NCI-H510A treated with DMSO at 0.1 percent for 48 hours (cell line): ENCODE measurements around the gene CRBN.

ENCODE experiments used
- DNase-seq: peaks from one replicate; lab custom pipeline; 2025; lab: John Stamatoyannopoulos, UW

Gene CRBN

DNA sequence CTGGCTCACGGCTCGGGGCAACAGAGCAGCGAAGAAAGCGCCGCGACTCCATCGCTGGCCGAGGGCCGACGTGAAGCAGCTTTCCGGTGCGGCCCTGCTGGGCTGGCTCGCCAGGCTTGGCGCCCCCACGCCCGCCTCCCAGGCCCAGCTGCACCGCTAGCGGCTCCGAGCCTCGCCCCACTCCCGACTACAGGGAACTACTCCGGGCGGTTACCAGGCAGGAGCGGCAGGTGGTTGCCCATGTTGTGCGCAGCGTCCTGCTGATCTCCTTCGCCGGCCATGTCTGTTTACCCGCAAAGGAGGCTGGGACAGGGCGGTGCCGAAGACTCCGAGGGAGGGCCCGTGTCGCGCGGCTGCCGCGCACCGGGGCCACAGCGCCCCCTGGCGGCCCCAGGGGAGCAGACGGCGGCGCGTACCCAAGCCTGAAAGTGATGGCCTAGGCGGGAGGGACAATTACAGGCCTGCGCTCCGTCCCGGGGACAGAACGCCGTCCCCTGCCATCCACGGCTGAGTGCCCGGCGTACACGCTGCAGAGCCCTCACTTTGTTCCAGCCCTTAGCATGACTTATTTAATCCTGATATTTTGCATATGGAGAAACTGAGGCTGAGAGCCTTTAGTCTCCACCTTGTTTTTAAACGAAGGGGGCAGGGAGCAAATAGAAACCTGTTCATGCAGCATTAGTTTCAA is at the start of gene CRBN:
Gene CRBN, minus strand, starts transcription at position 285 of the 688 bp plus-strand sequence. Its CDS starts 4 bp downstream, at position 281.
- peak; percentile 49 for DNase-seq

DNA sequence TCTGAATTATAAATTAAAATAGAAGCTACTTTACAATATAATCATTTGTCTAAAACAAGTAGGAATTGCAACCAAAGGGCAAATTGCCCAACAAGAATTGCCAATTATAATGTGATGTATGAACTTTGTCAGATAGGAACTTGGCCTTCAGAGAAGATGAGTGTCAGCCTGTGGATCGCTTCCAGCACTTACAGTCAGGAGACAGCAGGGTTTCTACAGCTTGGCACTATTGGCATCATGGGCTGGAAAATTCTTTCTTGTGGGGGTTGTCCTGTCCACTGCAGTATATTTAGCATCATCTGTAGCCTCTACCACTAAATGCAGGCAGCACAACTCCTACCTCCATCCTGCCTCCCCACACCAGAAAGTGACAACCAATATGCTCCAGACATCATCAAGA is 48.1 kb upstream of the CRBN start:
- DNase-seq = no peak

DNA sequence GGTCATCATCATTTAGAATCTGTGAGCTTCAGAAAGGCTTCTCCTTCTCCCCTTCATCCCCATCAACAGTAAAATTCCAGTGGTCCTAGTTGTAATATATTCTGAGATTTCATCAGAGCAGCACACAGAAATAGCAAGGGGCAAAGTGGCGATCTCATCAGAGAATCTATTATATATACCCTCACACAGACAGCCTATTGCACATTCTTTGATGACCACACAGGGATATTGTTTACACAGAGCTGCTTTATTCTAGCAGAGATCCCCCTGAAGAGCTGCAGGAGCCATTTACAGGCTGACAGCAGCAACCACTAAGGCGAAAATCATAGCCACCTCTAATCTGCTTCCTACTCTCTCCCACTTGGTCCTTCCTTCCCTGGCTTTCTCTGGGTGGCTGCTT is 42.0 kb upstream of the CRBN start:
- DNase-seq = no peak

DNA sequence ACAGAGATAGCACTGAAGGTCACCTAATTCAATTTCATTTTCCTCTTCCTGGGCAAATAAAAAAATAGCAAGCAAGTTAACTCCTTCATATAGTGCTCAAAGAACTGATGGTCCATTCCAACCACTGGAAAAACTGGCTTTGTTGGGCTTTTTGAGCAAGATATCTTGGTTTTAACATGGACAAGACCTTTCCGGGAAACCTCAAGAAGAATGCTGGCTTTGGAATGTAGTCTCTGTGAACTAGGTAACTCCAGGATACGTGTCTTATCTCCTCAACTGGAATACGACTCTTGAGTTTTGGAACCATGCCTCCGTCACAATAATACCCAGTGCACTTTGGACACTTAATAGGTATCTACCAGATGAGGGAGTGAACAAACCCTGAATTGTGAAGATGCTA is 36.9 kb upstream of the CRBN start:
- DNase-seq = no peak

DNA sequence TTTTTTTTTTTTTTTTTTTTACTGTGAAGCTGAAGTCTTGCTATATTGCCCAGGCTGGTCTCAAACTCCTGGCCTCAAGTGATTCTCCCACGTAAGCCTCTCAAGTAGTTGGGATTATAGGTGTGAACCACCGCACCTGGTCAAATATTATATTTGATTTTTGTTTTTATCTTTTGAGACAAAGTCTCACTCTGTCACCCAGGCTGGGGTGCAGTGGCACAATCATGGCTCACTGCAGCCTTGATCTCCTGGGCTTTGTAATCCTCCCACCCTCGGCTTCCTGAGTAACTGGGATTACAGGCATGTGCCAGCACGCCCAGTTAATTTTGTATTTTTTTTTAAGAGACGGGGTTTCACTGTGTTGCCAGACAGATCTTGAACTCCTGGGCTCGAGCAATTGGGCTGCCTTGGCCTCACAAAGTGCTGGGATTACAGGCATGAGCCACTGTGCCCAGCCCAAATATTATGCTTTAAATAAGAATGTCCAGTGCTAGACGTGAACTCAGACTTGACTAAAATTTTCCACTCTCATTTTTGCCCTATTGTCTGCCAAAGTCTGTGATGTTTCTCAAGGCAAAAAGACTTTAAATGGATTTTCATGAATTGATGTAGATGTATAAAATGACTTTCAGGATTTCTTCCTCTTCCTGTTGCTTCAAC is 33.4 kb upstream of the CRBN start:
- DNase-seq = no peak

DNA sequence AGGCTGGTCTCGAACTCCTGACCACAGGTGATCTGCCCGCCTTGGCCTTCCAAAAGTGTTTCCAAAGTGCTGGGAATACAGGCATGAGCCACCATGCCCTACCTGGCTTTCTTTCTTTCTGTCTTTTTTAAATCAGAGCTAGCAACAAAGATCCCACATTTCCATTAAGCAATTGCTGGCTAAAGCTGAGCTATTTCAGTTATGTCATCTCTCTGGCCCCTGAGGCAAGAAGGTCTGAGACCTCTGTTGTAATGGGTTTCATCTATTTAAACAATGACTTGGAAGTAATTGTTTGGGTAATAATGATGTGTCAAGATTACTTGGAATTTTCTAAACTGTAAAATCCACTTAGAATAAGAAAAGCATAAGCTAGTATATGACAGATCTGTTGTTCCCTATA is 30.2 kb upstream of the CRBN start:
- no peak for DNase-seq

DNA sequence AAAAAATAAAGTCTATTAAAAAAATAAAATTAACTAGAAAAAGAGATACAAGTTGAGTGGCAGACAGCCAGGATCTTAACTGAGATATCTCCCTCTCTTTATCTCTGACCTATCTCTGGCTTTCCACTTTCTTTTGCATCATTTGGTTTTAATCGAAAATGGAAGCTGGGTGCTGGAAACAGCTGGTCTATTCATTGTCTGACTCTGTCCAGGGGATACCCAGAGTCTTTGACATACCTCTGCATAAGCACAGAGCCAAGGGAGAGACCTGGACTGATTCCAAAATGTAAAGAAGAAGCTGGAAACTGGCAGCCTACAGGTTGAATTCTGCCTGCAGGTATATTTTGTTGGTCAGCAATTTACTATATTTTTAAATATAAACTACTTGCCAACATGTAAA is 29.6 kb upstream of the CRBN start:
- DNase-seq = no peak

DNA sequence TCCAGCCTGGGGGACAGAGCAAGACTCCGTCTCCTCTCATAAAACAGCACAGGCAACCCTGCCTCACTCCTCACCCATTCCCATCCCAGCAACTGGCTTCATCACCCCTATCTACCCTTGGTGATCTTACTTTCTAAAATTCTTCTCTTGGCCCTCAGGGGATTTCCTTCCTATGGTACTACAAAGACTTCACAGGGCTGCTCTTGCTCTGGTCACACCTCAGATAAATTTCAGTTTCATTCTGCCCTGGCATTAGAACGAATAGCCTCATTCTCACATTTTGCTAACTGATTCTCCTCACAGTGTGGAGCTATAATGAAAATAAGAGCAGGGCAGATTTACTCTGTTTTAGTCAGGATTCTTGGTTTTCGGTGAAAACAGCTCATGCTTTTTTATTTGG is 22.1 kb upstream of the CRBN start:
- DNase-seq = no peak

DNA sequence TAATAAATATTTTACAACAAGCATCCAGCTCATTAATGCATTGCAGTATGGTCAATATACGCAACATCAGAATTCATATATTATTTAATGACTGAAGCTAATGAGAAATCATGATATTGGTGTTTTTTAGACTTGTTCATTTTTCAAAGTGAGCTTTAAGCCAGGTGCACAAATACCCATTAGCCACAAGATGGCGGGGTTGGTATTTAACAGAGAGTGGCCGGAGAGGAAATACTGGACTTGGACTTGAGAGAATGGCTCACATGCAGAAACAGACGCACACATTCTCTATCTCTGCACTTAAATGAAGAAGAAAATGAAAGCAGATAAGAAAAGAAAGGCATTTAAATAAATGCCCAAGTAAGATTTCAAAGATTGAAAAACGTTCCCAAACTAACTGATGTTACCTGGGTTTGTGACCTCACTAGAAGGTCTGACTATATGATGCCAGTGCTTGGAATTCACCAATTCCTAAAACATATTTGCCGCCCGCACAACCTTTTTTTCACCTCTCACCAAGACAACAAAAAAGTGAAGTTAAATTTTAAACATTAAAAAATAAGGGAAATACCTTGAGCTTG is 21.2 kb upstream of the CRBN start:
- DNase-seq = peak; percentile 69

DNA sequence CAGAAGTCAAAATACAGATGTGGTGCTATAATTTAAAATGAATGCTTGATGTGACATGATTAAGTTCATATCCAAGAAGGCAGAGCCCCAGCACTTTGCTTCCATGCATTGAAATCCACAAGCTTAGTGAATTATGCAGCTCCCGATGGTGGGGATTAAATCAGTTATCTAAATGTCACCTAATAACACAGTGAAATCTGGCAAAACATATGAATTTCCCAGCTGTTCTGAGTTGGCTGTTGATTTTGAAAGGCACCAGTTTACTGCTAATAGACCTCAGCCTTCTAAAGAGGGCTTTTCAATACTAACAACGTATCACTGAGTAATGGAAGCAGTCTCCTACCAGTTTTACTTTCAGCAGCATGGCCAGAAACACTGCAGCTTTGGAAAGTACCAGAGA is 19.8 kb upstream of the CRBN start:
- DNase-seq = no peak

DNA sequence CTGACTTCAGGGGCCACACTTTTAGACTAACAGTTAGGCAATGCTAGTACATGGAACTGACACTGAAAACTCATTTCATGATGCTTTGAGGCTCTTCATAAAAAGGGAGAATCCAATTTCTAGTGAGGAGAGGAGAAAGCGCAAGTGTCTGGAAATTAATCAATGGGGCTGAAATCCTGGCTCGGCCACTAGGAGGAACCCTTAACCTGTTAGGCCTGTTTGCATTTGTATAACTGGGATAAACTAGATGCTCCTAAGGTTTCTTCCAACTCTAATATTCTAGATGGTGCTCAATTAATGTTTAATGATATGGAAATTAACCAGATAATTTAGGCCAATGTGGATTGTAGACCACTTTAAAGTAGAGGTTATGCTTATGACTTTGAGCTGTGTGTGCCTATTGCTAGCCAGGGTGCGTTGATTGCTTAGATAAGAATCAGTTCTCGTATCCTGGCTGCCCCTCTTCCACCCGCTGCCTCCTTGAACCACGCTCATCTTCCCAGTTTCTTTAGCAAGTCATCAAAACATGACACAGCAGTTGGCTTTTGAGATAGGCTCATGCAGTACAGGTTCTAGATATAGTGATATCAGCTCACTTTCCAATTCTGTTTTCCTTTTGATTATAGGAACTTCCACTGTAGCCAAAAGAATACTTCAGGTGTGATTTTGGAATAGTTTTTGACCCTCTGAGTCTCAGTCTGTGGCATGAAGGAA is 16.8 kb upstream of the CRBN start:
- peak; percentile 2 for DNase-seq

DNA sequence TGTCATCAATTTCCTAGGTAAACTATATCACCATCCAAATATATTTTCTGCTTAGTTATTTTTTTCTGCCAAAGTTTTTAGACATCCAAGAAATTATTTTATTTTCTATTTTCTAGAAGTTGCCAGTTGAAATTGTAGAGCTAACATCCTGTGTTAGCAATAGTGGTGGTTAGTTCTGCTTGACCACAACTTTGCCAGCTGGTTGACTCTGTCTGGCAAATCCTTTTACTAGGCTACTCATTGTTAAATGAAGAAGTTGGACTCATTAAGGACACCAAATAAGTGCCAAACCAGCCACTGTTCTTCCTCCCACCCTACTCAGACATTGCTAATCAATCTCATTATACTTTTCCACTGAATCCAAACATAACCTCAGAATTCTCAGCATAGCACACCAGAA is 15.4 kb upstream of the CRBN start:
- no peak for DNase-seq

DNA sequence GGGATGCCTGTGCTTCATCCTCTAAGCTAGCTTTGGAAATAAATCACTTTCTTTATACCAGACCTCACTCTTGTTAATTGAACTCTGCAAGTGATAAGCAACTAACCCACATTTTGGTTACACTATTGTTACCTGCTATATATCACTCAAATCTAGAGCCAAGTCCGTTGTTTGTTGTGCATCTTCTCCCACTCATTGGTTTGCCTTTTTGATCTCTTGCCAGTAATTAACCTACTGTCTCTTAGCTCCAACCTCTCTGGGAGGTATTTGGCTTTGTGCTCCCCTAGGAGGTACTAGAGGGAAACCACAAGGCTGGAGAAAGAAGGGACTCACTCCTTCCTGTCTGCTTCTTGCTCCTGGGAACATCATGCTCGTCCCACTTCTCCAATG is 12.8 kb upstream of the CRBN start:
- no peak for DNase-seq

DNA sequence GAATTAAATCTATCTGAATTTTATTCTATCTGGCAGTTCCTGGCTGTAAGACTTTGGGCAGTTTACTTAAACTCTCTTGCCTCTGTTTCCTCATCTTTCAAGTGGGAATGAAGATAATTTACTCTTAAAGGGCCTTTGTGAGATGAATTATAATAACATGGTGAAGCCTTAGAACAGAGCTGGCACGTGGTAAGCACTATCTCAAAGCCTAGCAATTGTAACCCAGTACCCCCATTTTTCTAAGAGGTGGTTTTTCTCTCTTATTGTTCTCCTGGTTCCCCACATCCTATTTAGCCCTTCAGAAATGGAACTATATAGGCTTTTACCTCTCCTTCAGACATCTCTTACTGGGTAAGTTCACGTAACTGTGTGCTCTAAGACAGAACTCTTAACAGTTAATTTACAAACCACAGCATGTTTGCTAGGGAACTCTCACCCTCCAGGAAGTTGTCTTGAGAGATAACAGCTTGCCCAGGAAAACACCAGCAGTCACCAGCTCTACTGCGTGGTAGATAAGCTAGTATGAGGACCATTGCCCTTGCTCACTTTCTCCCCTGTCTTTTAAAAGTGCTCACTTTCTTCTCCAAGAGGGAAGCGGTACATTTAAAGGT is 12.3 kb upstream of the CRBN start:
- DNase-seq = no peak

DNA sequence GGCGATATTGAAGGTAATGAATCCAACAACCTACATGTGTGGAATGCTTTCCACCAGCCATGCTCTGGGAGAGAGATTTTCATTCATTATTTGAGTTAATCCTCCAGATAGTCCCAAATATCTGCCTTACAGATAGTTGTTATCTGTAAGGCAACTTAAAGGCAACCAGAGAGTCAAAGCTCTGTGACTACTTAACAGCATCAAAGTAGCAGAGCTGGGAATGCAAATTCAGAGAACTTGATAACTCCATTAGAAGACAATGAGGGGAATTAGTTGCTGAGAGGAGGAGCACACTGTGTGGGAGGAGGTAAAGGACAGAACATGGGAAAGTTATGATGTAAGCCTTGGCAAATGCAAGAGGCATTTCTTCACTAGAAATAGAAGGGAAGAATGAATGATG is 10.5 kb upstream of the CRBN start:
- no peak for DNase-seq

DNA sequence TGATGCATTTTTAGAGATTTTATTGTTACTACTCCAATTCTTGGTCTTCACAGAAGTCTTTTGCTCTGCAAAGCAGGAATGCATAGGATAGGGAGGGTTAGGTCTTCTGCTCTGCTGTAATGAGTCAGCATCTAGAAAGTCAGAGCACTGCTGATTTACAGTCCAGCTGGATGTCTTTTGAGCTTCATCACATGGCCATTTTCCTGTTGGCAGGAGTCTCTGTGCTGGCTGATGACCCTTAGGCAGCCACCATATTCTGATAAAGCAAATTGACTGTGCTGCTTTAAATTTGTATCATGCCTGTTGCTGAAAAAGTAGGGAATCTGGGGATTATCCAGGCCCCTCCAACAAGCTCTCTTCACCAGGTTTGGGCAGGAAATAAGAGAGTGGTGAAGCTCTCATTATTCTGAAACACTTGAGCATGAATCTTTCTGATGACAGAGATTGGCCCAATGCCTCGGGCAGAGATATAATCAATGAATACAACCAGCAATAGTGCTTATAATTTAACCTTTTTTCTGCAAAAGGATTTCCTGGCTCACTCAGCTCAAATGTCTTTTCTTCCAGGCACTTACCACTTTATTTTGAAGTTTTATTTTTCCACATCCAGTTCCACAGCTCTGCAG is 9.7 kb upstream of the CRBN start:
- DNase-seq = no peak

DNA sequence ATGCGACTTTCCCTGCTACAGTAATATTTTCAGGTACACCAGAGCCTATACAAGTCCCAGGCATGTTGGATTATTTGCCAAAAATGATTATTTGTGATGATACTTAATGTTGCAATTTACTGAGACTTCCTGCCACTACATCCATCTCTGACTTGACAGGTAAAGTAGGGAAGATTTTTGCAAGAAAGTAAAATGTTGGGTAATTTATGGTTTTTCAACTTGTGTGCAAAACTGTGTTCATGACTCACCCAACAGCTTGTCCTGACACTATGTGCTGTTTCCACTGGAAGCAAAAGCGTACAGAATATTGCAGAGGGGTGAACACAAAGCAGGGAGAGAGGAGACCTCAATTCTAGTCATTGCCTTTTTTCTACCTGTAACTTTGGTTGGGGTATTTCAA is 5.4 kb upstream of the CRBN start:
- no peak for DNase-seq

DNA sequence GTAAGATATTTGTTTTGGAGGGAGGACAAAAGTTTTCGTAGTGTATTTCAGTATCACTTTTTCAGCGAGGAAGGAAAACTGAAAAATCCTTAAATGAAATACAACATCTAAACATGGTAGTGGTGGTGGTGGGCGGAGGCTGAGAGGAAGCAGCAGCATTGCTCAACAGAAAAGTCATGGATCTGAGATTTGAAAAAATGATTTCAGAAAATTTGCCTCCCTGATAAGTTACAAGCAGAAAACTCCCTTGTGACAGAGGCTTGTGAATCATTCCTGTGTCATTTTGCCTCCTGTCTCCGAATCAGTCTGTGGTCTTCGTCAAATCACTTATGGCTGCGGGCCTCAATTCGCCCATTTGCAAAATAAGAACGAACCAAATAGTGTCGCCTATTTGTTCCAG is 965 bp upstream of the CRBN start:
- no peak for DNase-seq

DNA sequence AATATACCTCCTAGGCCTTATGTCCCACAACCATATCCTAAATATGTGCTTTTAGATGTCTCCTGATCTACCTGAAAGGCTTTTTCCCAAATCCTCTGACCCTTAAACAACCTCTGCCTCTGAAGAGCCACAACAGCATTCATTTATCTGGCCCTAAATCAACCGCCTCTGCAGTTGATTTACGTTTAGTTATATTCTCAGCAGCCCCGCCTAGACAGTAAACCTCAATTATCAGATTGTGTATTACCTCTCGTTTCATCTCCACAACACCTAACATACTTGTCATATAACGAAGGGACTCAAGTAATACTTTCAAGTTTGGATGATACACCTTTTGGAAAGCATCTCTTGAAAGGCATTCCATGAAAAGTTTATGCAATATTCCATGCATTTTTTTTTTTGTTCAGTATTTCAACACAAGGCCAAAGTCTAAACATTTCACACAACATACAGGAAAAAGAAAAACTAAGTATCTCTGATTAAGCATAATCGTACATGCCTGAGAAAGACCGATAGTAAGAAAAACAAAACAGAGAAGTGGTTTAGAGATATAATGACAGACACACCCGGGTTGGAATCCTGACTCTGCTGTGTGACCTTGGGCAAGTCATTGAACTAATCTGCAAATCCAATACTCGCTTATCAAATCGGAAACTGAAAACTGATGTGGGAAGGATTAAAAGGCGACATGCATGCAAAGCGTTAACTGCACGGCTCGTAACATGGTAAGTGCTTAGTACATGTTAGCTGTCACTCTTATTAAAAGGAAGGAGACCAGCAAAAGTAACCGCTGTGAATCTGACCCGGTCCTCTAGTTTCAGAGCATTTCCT is 778 bp downstream of the CRBN start:
- DNase-seq = no peak

DNA sequence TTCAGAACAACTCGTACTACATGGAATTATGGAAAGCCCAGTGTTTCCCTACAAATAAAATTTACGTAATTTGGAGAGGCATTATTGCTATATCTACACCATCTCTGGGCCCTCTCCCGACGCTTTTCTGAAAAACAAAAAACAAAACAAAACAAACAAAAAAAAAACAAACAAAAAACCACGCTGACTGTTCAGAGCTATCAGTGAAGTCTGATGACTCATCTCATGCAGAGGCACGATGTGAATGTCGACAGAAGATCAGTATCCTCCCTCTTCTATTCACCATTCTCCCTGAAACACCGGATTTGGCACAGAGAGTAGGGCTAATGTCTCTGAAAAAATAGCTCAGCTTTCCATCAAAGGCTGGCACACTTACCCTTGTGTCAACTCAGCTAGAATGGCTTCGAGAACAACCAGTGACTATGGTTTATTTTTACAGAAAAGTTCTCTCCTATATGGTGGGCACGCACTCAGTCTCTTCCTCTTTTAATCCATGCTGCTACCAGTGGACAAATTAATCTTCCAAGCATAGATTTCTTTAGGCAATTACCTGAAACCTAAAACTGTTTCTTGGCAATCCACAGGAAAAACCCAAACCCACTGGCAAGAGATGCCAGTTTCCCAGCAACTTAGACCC is 1.5 kb downstream of the CRBN start:
- no peak for DNase-seq

DNA sequence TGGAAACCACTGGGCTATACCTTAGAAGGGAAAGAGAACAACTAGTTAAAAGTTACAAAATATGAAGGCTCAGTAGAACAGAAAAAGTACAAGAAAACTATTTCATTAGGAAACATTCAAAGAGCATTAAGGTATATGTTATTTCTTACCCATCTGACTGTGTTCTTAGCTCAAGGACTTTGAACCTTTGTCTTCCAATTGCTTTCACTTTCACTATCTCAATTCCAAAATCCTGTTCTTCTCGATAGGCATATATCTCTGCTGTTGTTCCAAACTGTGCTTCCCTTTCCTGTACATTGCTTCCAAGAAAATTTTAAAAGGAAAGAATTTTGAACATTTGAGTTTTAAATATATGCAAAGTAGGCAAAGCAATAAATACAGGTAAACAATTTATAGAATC is 6.9 kb downstream of the CRBN start:
- no peak for DNase-seq
